ENCODE measurements around the gene SLC35E4. TPM values are rescaled to one million over a fixed set of nuclear protein-coding genes. Genes with fewer than 3 reads are reported as not detected.
"Not testable (repeated sequence)": the region's sequence is repeated elsewhere in the genome, so short reads cannot be mapped to it uniquely, and the experiment has no call there.

SLC35E4 gene, protein sequence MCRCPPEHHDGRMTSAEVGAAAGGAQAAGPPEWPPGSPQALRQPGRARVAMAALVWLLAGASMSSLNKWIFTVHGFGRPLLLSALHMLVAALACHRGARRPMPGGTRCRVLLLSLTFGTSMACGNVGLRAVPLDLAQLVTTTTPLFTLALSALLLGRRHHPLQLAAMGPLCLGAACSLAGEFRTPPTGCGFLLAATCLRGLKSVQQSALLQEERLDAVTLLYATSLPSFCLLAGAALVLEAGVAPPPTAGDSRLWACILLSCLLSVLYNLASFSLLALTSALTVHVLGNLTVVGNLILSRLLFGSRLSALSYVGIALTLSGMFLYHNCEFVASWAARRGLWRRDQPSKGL
- total RNA-seq = 3.1 TPM
- long read RNA-seq, transcript SLC35E4-201 (2 exons, 2,714 nt) = major isoform, 15 of 27 reads
- long read RNA-seq, partial matches to known transcripts = 0 of 27 reads
- long read RNA-seq, other reads (novel, unspliced or antisense) = 12 of 27 reads

DNA sequence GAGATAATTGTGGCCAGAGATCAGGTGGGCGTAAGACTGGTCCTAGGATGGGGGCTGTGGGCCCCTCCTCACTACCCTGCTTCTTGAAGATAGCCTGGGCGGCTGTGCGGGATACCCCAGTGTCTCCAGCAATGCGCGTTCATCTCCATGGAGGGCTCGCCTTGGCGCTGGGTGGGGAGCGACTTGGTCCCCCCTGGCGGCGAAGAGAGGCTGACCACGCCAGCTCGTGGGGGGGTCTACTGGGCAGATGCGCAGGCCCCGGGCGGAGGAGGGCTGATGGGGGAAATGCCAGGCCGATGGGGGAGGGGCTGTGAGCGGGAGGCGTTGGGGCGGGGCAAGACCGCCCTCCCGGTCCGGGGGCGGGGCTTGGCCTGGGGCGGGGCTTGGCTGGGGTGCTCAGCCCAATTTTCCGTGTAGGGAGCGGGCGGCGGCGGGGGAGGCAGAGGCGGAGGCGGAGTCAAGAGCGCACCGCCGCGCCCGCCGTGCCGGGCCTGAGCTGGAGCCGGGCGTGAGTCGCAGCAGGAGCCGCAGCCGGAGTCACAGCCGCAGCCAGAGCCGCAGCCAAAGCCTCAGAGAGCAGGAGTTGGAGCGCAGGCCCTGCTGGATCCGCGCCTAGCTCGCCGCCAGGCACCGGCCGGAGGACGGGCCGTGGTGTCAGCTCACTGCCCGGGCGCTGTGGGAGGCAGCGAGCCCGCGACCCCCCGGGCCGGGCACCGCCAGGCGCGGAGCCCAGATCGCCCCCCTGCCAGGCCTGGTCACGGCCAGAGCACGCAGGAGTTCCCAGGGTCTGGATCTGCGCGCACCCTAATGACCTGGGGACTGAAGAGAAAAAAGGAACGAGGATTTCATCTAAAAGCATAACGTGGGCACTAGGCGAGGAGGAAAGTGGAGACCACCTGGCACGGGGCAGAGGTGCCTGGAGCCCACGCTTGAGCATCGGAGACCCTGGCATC, at the start of gene SLC35E4:
TSS of gene SLC35E4 (plus strand) at position 509 of the 953 bp plus-strand sequence. CDS start 670 bp downstream, outside the sequence.
- H3K27ac ChIP-seq = peak within 1 kb of the TSS; percentile 80
- intact Hi-C loops (cut with DNase I) = no loop called here
- TF ChIP-seq, protein P1, sequence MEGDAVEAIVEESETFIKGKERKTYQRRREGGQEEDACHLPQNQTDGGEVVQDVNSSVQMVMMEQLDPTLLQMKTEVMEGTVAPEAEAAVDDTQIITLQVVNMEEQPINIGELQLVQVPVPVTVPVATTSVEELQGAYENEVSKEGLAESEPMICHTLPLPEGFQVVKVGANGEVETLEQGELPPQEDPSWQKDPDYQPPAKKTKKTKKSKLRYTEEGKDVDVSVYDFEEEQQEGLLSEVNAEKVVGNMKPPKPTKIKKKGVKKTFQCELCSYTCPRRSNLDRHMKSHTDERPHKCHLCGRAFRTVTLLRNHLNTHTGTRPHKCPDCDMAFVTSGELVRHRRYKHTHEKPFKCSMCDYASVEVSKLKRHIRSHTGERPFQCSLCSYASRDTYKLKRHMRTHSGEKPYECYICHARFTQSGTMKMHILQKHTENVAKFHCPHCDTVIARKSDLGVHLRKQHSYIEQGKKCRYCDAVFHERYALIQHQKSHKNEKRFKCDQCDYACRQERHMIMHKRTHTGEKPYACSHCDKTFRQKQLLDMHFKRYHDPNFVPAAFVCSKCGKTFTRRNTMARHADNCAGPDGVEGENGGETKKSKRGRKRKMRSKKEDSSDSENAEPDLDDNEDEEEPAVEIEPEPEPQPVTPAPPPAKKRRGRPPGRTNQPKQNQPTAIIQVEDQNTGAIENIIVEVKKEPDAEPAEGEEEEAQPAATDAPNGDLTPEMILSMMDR (IDR thresholded peaks at IDR 0.05) = no peak
- ATAC-seq = peak; percentile 96 to 97
- peaks cover 32% of the 10 kb centered on the region for H3K4me1 ChIP-seq
- peak; percentile 94 for DNase-seq
- H3K36me3 ChIP-seq = no peaks in the 10 kb centered on the region
- H3K4me3 ChIP-seq = peak within 1 kb of the TSS; percentile 72
- no peaks in the 10 kb centered on the region for H3K9me3 ChIP-seq
- H3K27me3 ChIP-seq (ENCODE audit: low read depth) = no peaks in the 10 kb centered on the region

DNA sequence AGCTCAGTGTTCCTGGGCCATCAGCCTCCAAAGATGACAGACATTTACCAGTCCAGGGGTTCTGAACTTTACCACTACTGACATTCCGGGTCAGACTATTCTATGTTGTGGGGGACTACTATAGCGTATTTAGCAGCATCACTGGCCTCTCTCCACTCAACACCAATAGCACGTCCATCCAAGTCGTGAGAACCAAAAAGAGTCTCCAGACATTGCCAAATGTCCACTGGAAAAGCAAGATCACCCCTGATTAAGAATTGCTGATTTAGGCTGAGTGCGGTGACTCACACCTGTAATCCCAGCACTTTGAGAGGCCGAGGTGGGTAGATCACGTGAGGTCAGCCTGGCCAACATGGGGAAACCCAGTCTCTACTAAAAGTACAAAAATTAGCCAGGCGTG, 49.2 kb upstream of the SLC35E4 start:
- no peak overlapping the region for H3K4me3 ChIP-seq
- peaks cover 82% of the 10 kb centered on the region for H3K36me3 ChIP-seq
- no peak overlapping the region for H3K27ac ChIP-seq
- no peaks in the 10 kb centered on the region for H3K9me3 ChIP-seq
- ATAC-seq = no peak
- intact Hi-C loops (cut with DNase I) = no loop called here
- TF ChIP-seq, protein P1 (IDR thresholded peaks at IDR 0.05) = no peak
- DNase-seq = no peak
- no peaks in the 10 kb centered on the region for H3K27me3 ChIP-seq (ENCODE audit: low read depth)
- peaks cover 15% of the 10 kb centered on the region for H3K4me1 ChIP-seq

DNA sequence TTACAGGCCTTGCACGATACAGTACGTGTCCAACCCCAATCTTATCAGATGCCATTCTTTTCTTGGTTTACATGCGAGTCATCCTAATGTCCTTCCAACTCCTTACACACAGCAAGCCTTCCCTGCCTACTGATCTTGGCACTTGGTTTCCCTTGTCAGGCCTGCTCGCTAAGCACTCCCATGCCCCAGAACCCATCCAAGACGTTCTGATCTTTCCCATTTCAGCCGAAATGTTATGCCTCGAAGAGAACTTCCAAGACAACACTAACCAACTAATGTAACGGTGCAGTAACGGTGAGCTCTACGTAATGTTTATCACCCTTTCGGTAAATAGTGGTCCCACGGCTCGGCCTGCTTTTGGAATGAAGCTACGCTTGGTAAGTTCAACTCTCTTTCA, 44.4 kb upstream of the SLC35E4 start:
- no peaks in the 10 kb centered on the region for H3K9me3 ChIP-seq
- intact Hi-C loops (cut with DNase I) = no loop called here
- TF ChIP-seq, protein P1 (IDR thresholded peaks at IDR 0.05) = no peak
- peak overlapping the region; percentile 86 for H3K4me3 ChIP-seq
- H3K4me1 ChIP-seq = peaks cover 20% of the 10 kb centered on the region
- peak overlapping the region; percentile 82 for H3K27ac ChIP-seq
- no peak for DNase-seq
- no peaks in the 10 kb centered on the region for H3K27me3 ChIP-seq (ENCODE audit: low read depth)
- H3K36me3 ChIP-seq = peaks cover 34% of the 10 kb centered on the region
- no peak for ATAC-seq

DNA sequence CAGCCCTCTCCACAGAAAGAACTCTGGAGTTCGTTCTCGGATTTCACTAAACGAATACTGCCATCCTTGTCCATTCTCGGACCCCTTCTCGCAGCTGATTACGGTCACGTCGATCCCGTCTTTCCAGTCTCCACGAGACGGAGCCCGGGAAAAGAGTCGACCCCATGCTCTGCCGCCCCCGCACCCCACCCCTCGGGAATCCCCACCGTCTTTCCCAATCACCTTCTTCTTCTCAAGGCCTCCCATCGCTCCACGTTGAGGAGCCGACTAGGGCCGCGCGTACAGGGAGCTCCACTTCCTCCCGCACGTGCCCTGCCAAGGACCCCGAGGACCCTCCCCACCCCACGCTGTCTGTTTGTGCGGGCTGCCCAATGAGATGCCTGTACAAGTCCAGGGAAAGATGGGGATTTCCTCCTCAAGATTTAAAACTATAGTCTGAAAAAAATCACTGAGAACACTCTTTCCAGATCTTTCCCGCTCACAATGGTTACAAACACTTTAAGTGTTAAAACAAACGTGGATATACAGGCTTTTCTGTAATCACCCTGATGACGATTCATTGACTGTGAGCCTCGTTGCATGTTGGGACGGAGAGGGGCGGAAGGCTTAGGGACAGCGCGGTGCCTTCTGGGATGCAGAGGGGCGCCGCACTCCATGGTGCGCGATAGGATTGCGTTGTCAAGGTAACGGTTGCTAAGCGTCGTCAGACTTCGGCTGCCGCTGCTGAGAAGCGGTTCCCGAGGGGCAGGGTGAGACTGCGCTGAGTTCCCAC, 43.8 kb upstream of the SLC35E4 start, which contains the start of gene PES1:
TSS of gene PES1 (minus strand) at position 323 of the 772 bp plus-strand sequence. CDS start at position 246, 77 bp downstream.
- no peaks in the 10 kb centered on the region for H3K9me3 ChIP-seq
- DNase-seq (peak; percentile 94), ATAC-seq (peak; percentile 99 to 100)
- TF ChIP-seq, protein P1 (IDR thresholded peaks at IDR 0.05) = no peak
- H3K36me3 ChIP-seq = peaks cover 28% of the 10 kb centered on the region
- peak within 1 kb of the TSS; percentile 86 for H3K4me3 ChIP-seq
- peak within 1 kb of the TSS; percentile 82 for H3K27ac ChIP-seq
- H3K4me1 ChIP-seq = peaks cover 20% of the 10 kb centered on the region
- no peaks in the 10 kb centered on the region for H3K27me3 ChIP-seq (ENCODE audit: low read depth)
- intact Hi-C loops (cut with DNase I) = no loop called here

DNA sequence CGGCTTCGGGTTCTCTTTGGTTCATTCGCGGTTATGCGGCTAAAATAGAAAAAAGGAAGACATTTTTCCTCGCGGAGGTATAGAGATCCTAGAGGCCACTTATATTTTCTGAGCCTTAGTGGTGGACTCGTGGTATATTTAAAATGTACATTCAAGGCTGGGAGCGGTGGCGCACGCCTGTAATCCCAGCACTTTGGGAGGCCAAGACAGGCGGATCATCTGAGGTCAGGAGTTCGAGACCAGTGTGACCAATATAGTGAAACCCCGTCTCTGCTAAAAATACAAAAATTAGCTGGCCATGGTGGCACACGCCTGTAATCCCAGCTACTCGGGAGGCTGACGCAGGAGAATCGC, 43.2 kb upstream of the SLC35E4 start:
- ATAC-seq; intact Hi-C loops (cut with DNase I); H3K9me3 ChIP-seq; DNase-seq; H3K27me3 ChIP-seq (ENCODE audit: low read depth): not testable (repeated sequence)
- H3K4me3 ChIP-seq = peak overlapping the region; percentile 86
- H3K27ac ChIP-seq = peak overlapping the region; percentile 82
- peaks cover 20% of the 10 kb centered on the region for H3K4me1 ChIP-seq
- peaks cover 22% of the 10 kb centered on the region for H3K36me3 ChIP-seq
